ENCODE measurements around the gene GALNT6.

GRCh38 chr12:51370667-51371066, 20.5 kb downstream of the GALNT6 start:
- TF ChIP-seq CTCF (IDR thresholded peaks at IDR 0.05), result no peak
- no peak for TF ChIP-seq POLR2A (IDR thresholded peaks at IDR 0.05)

All from thyroid gland (tissue), 4 donors.